ENCODE results near the gene TMEM200C.

- TF ChIP-seq POLR2A (IDR thresholded peaks at IDR 0.05) (no peak), CTCF (IDR thresholded peaks at IDR 0.05) (no peak)
Observed at GRCh38 chr18:5912566-5912965, 17.2 kb upstream of the TMEM200C start.

Measured in heart left ventricle (tissue), 13 donors.